GM21576 (cell line): ENCODE data around the gene ERG28.

ENCODE experiments used
- ATAC-seq: cut with Tn5 transposase; IDR thresholded peaks from one replicate; pipeline ENCODE4 v1.9.1; 2021; ENCODE audit warnings: mild to moderate bottlenecking, moderate library complexity; ENCODE audit not compliant: unreplicated experiment

Gene ERG28

DNA sequence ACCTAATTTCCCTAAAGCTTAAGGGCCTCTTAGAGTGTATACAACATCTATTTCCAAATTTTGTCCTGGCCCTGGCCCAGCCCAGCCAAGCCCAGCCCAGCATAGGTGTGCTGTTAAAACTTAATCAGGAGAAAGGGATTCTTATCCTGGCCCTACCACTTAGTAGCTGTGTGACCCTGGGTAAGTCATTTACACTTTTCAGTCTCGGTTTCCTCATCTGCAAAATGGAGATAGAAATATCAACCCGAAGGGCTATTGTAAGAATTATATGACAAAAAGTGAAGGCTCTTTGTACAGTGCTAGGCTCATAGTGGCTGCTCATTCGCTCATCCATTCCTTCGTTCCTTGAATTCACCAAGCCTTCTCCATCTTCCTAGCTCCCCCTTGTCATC, 442 bp downstream of the ERG28 start:
- no peak for ATAC-seq

DNA sequence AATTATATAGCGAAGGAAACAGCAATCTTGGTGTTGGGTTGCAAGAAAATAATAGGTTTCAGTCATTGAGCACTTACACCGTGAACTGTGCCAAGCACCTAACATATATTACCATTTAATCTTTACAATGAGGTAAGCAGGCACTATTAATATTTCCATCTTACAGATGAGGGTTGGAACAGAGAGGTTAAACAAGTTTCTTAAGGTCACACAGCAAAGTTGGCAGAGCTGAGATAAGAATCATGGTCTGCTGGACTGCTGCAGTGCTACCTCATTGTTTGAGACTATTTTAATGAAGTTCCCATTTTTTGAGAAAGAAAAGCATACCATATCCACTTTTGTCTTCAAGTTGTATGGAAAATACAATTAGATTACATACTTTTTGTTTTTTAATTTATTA, 1.7 kb downstream of the ERG28 start:
- ATAC-seq: no peak

DNA sequence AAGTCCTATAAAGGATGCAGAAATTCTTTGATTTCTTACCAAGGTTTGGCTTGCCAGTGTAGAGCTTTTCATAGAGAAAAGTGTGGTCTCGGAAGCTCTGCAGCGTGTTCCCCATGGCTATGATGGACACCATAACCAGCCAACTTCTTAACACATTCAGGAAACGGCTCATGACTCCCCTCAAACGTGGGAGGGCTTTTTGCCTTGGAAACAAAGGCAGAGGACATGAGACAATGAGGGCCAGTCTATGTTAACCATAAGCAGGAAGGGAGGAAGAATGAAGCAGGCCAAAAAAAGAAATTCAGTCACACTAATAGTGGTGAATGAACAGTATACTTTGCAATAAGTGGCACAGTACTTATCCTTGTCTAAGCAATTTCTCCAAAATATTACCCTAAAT, 3.3 kb downstream of the ERG28 start:
- no peak for ATAC-seq

DNA sequence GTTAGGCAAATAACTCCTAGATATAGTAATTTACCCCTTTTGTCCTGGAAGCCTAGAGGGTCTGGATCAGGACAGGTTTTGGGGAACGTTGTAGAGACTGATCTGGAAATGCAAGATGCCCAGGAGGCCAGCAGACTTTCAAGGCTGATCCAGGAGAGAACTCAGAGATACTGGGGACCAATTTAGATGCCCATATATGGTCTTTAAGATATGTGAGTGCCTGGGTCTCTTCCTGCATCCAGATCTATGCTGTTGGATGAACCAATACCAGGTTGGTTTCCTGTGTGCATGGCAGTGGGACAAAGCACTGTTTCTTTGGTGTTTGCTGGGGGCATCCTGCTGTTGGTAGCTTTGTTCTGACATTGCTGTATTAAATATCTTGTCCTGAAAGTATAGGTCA, 5.4 kb downstream of the ERG28 start:
- no peak for ATAC-seq

DNA sequence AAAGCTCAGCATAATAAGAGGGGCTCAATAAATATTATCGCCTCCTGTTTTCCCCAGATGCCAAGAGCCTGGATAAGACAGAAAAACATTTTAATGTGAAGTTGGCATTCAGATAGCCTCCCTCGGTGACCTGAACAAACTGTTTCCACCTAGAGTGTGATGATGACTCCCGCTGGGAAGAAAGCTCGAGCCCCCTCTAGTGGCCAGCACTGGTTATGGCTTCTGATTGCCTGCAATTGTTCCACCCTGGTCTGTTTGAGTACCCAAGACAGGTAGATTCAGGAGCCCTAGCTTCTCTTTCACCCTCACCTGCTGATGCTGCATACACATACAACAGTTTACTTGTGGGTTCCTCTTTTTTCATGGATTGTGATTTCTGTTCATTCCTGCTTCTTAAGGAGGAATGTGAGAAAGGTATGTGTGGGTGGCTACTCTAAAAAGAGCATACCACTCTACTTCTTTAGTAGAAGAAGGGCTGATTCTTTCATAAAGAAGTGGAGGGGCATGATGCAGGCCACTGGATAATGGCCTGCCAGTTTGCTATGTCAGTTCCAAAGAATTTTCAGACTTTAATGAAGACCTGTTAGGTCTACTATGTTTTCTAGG, 6.4 kb downstream of the ERG28 start:
- ATAC-seq: no peak

DNA sequence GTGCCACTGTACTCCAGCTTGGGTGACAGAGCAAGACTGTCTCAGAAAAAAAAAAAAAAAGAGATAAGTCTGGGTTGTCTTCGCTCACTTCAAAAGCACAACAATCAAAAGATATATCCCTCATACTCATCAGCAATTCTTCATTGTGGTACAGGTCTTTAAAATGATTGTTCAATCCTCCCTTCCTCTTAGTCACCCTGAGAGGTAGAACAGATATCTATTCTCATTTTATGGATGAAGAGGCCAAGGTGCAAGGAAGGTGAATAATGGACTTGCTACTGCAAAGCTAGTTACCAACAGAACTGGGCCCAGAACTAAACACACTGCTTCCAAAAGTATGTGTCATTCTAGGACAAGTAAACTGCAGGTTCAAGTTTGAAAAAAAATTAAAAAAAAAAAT, 7.1 kb downstream of the ERG28 start:
- no peak for ATAC-seq

DNA sequence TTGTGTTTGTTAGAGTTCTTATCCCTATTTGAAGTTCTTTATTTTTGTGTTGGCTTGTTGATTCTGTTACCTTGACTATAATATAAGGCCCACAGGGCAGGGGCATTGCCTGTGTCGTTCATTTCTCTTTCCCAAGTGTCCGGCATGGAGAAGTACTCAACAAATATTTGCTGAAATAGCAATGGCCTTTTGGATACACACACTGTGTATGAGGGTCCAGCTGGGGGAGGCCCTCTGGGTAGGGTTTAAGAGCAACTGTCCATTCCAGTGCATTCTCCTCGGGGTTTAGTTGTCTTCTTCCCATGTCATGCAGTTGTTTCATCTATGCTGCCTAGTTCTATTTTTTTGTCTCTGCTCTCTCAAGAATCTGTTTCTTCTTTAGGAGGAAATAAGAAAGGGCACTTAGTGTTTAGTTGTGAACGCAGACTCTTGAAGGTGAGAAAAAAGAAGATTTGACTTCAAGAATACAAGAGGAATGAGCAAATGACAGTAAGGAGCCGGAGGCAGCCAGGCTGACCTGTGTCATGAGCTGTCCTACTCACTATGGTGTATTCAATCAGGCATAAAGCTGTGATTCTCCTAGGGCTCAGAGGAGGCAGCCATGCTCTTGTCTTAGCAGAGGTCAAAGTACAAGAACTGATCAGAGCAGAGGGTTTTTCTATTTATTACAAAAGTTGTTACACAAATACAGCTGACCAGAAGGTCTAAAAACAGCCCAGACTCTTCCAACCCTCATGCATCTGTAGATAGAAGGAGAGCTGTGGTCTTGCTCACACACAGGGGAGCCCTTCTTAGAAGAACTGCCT, 10.2 kb downstream of the ERG28 start:
- ATAC-seq: no peak

DNA sequence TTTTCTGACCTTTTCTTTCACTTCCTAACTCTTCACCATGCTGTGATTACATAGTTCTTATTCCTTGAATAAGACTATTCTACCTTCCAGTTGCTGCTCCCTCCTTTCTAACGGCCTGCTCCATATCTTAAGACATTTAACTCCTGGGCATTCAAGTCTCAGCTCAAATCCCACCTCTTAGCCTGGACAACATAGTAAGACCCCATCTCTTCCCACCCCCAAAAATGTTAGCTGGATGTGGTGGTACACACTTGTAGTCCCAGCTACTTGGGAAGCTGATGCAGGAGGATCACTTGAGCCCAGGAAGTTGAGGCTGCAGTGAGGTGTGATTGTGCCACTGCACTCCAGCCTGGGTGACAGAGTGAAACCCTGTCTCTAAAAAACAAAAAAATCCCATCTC, 10.9 kb downstream of the ERG28 start:
- no peak for ATAC-seq

DNA sequence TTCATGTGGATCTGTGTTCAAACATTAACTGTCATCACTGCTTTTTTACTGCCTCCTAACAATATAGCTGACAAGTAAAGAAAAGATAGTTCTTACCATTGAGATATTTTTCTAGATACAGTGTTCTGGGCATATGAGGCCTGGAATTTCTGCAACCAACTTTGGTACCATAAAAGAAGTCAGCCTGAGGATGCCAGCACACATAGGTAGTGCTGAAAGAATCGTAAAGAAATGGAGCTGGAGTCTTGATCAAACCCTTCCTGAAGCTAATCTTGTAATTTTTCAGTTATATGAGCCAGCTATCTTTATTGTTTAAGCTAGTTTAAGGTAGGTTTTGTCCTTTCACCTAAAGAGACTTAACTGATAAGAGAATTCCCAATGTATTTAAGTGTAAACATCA, 11.3 kb downstream of the ERG28 start:
- ATAC-seq: no peak

DNA sequence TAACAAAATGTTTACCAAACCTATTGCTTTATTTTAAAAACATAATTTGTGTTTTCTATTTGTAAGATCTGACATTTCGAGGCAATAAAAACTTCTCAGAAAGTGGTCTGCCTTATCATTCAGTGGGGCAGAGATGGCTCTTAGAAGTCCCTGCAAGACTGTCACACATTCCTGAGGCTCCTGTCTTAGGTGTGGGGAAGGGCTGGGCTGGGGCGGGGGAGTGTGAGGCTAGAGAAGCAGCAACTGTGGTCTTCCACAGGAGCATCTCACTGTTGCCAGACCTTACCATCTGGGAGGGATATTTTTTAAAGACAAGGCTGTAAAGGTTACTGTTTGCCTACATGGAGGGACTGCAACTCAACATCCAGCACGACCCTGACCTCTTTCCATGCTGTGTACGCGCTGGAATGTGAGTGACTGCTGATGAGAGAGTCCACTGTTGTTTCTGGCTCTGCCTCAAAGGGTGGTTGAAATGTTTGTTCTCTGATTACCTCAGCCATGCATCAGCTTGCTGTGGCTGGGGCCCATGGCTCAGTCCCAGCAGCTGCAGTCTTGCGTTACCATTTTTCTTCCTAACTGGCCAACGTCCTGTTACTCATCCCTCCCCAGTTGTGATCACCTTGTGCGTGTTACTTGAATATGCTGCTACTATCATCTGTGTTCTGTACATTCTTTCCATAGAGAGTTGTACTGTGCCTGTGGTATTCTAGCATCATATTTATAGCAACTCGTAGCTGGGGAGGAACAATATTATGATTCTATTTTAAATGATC, 12.4 kb downstream of the ERG28 start:
- ATAC-seq: no peak

DNA sequence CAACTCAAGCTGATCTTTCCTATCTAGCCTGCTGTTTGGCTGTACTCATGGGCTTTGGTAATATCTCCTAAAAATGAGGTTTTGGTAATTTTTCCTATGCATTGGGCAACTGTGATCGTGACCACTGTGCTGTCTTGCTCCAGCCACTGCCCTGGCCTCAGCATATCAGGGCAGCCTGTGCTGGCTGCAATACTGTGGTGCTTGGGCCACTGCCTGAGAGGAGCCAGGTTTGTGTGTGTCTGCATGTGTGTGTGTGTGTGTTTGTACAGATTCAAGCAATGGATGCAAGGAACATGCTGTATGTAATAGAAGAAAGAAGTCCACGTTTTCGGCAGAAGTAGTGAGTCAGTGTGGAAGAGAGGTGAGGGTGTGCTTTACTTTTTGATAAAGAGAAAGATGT, 13.0 kb downstream of the ERG28 start:
- ATAC-seq: no peak

DNA sequence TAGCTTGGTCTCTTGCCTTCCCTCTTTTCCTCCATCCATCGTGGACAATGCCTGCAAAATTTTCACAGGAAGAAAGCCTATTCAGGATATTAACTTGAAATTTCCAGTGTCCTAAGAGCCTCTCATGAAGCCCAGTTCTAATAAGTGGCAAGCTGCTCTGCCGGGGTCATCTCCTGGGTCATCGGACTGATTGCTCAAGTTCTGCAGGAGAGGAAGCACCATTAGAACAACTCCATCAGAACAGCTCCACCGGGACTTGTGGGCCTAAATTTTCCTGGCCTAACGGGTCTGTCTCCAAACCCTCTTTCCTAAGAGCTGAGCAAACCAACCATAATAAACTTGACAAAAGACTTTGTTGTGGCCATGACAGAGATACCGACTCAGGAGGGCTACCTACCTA, 13.9 kb downstream of the ERG28 start:
- no peak for ATAC-seq

DNA sequence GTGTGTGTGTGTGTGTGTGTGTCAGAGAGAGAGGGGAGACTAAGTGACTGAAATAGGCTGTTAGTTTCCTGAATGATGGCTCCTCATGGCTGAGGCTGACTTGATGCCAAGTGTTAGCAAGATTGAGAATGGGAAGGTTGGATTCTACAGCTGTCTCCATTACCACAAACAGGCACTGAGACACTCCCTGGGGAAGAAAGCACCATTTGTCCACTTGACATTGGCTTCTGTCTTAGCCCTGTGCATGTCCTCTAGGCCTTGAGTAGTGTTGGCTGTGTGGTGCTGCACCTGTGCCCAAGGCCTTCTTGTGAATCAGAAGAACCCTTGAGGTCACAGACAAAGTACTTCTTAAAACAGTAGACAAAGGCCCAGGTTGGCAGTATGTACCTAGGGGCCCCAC, 15.6 kb downstream of the ERG28 start:
- no peak for ATAC-seq

DNA sequence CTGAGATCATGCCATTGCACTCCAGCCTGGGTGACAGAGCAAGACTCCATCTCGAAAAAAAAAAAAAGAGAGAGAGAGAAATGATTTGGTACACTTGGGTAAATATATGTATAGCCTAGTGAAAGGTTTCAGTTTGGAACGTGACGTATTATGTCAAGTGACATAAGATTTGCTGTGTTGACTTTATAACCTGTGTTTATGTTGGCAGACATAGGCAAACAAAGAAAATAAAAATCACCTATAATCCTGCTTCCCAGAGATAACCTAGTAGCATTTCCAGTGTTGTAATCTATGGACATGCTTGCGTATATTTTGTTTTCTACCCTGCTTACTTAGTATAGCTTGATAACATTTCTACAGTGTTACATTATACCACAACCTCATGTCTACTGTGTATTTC, 16.7 kb downstream of the ERG28 start:
- ATAC-seq: no peak

DNA sequence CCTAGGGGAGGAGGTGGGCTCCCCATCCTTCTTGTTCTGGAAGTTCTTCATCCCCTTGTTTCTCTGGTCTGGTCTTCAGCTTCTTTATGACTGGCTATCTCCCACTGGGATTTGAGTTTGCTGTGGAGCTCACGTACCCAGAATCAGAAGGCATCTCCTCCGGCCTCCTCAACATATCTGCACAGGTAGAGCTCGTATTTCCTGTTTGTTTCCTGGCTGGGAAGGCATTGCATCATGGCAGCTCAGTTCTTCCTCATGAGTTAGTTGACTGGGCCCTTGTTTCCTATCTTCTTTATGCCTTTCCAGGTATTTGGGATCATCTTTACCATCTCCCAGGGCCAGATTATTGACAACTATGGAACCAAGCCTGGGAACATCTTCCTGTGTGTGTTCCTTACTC, 19.8 kb downstream of the ERG28 start:
- no peak for ATAC-seq

DNA sequence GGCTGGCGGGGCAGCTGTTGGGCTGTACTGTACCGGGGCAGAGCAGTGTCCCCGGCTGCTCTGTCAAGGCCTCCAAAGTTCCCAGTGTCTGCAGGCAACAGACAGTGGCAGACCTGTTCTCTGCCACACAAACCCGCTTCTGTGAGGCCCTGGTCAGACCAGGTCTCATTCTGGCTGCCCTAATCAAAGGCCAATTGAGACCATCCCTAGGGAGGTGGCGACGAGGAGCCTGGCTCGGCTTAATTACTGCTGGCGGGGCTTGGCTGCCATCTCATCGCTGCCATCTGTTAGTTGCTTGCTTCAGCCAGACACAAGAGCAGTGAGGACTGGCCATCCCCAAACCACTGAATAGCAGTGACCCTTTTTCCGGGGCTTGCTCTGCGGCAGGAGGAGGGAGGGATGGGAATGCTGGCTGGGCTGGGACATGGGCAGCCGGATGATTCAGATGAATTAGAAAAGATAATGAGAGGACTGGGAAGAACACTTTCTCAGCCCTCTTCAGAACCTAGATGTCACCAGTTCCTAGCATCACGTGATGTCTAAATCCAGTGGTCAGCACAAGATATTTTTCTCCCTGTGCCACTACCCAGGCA, 24.5 kb downstream of the ERG28 start:
- ATAC-seq: no peak

DNA sequence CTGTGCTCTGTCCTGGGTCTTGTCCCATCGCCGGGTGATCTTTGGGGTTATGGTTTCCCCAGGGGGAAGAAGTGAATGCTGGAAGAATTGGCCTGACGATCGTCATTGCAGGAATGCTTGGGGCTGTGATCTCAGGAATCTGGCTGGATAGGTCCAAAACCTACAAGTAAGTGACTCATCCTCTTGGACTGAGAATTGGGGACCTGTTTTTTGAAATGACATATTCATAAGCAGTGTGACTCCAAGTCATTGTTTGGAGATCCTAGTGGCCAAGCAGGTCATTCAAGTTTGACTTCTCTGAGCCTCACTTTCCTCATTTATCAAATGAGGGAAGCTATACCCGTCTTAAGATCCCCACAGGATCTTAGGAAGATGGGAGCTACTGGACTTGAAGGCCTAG, 25.8 kb downstream of the ERG28 start:
- no peak for ATAC-seq

DNA sequence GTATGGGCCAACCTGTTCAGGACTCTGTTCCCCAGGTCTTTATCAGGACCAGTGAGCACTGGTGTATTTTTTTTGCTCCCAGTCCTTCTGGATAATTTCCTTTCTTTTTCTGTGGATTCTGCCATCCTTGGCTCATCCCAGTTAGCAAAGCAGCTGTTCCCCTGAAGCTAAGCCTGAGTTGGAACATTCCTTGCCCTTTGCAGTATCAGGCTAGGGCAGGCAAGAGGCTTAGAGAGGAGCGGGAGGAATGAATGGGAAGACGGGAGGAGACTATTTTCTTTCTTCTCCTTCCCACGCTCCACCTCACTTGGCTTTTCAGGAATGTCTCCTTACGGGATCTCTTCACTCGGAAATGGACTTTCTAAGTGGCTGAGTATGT, 29.2 kb downstream of the ERG28 start:
- ATAC-seq: no peak

DNA sequence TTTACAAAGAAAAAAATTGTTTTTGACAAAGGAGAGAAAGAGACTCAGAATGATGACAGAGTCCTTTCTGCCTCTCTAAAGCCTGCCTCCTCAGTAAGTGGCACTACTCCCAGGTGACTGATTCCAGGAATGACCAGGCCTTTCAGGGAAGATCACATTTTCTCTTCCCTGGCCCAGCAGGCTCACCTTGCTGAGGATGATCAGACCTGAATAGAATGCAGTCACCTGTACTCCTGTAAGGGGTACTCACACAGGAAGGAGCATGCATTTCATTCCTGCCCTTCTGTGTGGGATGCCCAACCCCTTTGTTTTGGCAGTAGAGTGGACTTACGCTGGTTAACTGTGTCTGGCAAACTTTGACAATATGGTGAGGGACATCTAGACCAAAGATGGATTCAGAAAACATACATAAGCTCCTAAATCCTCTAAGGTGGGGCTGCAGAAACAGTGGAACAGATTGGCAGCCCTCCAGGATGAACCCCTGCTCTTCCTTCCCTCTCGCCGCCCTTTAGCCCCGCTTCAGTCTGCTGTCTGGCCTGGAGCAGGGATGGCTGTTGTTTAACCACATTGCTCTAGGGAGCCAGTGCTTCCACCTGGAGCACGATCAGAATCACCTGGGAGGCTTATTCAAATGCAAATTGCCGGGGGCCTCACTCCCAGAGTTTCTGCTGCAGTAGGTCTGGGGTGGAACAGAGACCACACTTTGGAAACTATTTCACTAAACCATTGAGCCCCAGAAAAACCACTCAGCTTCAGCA, 29.8 kb downstream of the ERG28 start:
- ATAC-seq: no peak

DNA sequence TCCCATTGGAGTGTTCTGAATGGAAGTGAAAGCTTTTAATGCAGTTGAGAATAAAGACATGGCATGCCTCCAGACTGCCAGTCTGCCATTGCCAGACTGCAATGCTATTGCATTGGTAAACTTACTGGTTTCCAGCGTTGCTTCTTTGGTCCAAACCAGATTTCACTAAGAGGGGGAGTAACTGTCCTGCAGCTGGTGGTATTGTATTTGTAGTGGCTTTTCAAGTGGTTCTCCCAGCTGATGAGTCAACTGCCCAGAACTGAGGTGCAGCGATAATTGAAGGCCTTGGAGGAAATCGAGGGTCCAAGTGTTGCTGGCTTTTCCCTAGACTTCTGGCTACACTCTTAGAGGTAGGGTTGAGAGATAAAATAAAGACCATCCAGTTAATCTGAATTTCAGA, 31.9 kb downstream of the ERG28 start:
- ATAC-seq: no peak

DNA sequence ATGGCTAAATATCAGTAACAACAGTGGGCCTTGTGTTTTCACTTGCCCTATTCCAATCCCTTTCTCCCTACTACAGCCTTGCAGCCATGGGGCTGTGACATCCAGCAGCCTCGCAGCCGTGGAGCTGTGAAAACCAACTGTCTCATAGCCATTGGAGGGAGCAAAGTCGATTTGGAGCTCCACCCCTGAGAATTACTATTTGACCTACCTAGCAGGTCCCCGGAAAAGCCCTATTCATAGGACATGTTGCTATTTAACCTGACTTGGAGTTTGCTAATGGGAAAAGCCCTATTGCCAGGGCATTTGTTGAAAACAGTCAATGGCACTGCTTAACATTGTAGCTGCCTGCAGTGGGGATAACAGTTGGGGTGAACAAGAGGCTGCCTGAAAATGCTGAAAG, 33.3 kb downstream of the ERG28 start:
- ATAC-seq: no peak
